BLaER1 treated with 17β-estradiol and CSF1 and Interleukin-3, amounts not matched to agents 10 nM and 100 nM (cell line): ENCODE measurements around the gene PHACTR4.
"Not testable (repeated sequence)": the region's sequence is repeated elsewhere in the genome, so short reads cannot be mapped to it uniquely, and the experiment has no call there.

Experiments
- H3K27ac ChIP-seq, 11 experiments: shearing (Covaris generic); formaldehyde crosslinking; 2 replicates each; pipeline ENCODE4 v1.8.1; 2022
- H3K27me3 ChIP-seq, 11 experiments: shearing (Covaris generic); formaldehyde crosslinking; 2 replicates each; pipeline ENCODE4 v1.8.1; 2022
- H3K36me3 ChIP-seq, 11 experiments: shearing (Covaris generic); formaldehyde crosslinking; 2 replicates each; pipeline ENCODE4 v1.8.1; 2022
- H3K4me1 ChIP-seq, 10 experiments: shearing (Covaris generic); formaldehyde crosslinking; 2 replicates each; pipeline ENCODE4 v1.8.1; 2022
- H3K4me2 ChIP-seq, 11 experiments: shearing (Covaris generic); formaldehyde crosslinking; 2 replicates each; pipeline ENCODE4 v1.8.1; 2022
- H3K4me3 ChIP-seq, 10 experiments: shearing (Covaris generic); formaldehyde crosslinking; 2 replicates each; pipeline ENCODE4 v1.8.1; 2022
- H3K9ac ChIP-seq, 11 experiments: shearing (Covaris generic); formaldehyde crosslinking; 2 replicates each; pipeline ENCODE4 v1.8.1; 2022
- H3K9me3 ChIP-seq, 11 experiments: shearing (Covaris generic); formaldehyde crosslinking; replicated peaks in 1 of 11; 2 replicates each; pipeline ENCODE4 v1.8.1; 2022
- H4K20me1 ChIP-seq, 11 experiments: shearing (Covaris generic); formaldehyde crosslinking; 2 replicates each; pipeline ENCODE4 v1.8.1; 2022
- Cebpa-rat ChIP-seq, 11 experiments: shearing (Covaris generic); IDR thresholded peaks; 2 replicates each; pipeline ENCODE4 v1.8.1; 2022

The PHACTR4 gene

GRCh38 chr1:28436211-28436769 is 66.8 kb downstream of the PHACTR4 start:
- Histone ChIP-seq H3K9me3 (no peaks in the 10 kb centered on the region), H3K27me3 (no peaks in the 10 kb centered on the region), H3K4me1 (peaks cover 14 to 43% (median 19%) of the 10 kb centered on the region in 10 experiments), H4K20me1 (peaks cover 0 to 32% (median 8%) of the 10 kb centered on the region in 11 experiments; a peak in 16 of 22 replicates), H3K27ac (no peak overlapping the region), H3K9ac (peak overlapping the region in 1 of 11 experiments; percentile 29; a peak in 1 of 22 replicates), H3K4me2 (peak overlapping the region in 4 of 11 experiments; percentile 50 to 78 (median 64); a peak in 5 of 22 replicates), H3K4me3 (no peak overlapping the region), H3K36me3 (peaks cover 0 to 34% (median 10%) of the 10 kb centered on the region in 11 experiments; a peak in 13 of 22 replicates)
- TF ChIP-seq Cebpa-rat (IDR thresholded peaks at IDR 0.05): no peak

DNA sequence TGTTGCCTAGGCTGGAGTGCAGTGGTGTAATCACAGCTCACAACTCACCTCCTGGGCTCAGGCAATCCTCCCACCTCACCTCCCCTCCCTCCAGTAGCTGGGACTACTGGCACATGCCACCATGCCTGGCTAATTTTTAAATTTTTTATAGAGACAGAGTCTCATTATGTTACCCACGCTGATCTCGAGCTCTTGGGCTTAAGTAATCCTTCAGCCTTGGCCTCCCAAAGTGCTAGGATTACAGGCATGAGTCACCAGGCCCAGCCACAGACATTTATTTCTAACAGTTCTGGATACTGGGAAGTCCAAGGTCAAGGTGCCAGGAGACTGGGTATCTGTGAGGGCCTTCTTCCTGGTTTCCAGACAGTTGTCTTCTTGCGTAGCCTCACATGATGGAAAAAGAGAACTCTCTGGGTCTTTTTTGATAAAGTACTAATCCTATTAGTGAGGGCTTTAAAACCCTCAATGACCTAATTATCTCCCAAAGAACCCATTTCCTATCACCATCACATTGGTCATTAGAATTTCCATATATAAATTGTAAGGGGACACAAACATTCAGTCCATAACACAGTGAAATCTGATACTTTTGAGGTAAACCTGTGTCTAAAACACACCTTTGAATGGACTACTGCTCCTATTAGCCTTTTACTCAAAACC is 67.9 kb downstream of the PHACTR4 start:
- Histone ChIP-seq H3K9ac (peak overlapping the region in 8 of 11 experiments; percentile 0 to 48 (median 19); a peak in 5 of 22 replicates), H3K27ac (peak overlapping the region in 8 of 11 experiments; percentile 11 to 53 (median 31); a peak in 15 of 22 replicates), H3K36me3 (peaks cover 0 to 34% (median 10%) of the 10 kb centered on the region in 11 experiments; a peak in 13 of 22 replicates), H3K4me2 (peak overlapping the region; percentile 36 to 78 (median 62)), H3K4me3 (no peak overlapping the region), H4K20me1 (peaks cover 0 to 32% (median 8%) of the 10 kb centered on the region in 11 experiments; a peak in 16 of 22 replicates), H3K4me1 (peaks cover 14 to 41% (median 19%) of the 10 kb centered on the region in 10 experiments), H3K27me3 (no peaks in the 10 kb centered on the region), H3K9me3 (no peaks in the 10 kb centered on the region)
- TF ChIP-seq Cebpa-rat (IDR thresholded peaks at IDR 0.05): no peak

DNA sequence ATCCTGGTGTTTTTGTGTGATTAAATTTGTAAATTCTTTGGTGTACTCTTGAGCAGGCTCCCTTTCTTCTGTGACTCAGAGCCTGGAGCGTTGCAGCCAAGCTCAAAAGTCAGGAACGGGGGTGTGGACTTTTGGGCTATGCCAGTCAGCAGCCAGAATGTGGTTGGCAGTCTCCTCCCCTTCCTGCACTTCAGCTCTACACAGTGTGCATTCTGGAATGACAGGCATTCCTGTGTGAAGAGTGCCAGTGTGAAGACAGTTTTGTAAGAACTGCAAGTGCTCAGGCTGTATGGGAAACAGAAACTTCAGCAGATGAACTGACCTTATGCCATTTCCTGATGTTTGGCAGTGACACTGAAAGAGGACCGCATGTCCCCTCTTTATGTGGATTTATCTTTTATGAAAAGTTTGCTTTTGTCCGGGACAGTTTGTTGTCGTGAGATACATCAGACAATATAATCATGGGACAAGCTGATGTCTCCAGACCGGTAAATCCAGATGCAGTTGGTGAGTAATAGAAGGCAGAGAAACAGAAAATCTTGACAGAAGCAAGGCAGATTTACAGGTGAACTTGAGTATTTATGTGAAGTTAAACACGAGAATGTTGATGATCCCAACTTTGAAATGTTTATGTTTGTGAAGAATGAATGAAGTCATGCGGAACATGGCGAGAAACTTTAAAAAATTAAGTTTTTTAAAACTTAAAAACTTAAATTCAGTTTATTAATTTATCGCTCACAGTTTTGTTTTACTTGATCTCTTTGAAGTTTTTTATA is 68.6 kb downstream of the PHACTR4 start:
- peak overlapping the region; percentile 36 to 78 (median 62) for H3K4me2 ChIP-seq

DNA sequence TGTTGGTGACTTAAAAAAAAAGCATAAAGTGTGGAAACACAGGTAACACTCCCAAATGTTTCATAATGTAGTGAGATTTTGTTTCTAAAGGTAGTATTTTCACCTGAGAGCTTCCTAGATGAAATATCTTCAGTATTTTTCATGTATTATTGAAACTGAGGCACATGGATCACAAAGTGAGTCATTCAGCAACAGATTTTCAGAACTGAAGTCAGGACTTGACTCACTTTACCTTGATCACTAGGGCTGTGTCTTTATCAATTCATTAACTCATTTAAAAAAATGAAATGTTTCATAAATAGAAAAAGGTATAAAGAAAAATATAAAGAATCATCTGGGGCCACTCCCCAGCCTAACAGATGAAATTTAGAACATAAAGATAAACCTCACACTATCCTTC is 69.8 kb downstream of the PHACTR4 start:
- Histone ChIP-seq H3K9me3 (peaks cover 0 to 7% (median 4%) of the 10 kb centered on the region in 11 experiments; a peak in 5 of 22 replicates), H4K20me1 (peaks cover 0 to 27% (median 8%) of the 10 kb centered on the region in 11 experiments; a peak in 14 of 22 replicates), H3K27me3 (no peaks in the 10 kb centered on the region), H3K4me3 (no peak overlapping the region), H3K9ac (0 out of 22 replicates have a peak overlapping the region, but pooled peaks of 1 of the 11 experiments have one; percentile 5), H3K4me2 (peak overlapping the region in 1 of 11 experiments; percentile 76; a peak in 1 of 22 replicates), H3K4me1 (peaks cover 14 to 39% (median 19%) of the 10 kb centered on the region in 10 experiments), H3K27ac (no peak overlapping the region), H3K36me3 (peaks cover 7 to 30% (median 16%) of the 10 kb centered on the region in 11 experiments; a peak in 15 of 22 replicates)
- TF ChIP-seq Cebpa-rat (IDR thresholded peaks at IDR 0.05): no peak

More for the DNA sequence above, 68.6 kb downstream of the PHACTR4 start:
- peaks cover 0 to 1% (median 0%) of the 10 kb centered on the region in 11 experiments; a peak in 2 of 22 replicates for H3K9me3 ChIP-seq
- TF ChIP-seq Cebpa-rat (IDR thresholded peaks at IDR 0.05): no peak
- H4K20me1 ChIP-seq: peaks cover 0 to 32% (median 8%) of the 10 kb centered on the region in 11 experiments; a peak in 16 of 22 replicates
- peak overlapping the region in 9 of 11 experiments; percentile 7 to 48 (median 19); a peak in 9 of 22 replicates for H3K9ac ChIP-seq
- H3K36me3 ChIP-seq: peaks cover 0 to 35% (median 10%) of the 10 kb centered on the region in 11 experiments; a peak in 14 of 22 replicates
- H3K4me3 ChIP-seq: peak overlapping the region in 1 of 10 experiments; percentile 20; a peak in 3 of 20 replicates
- H3K27ac ChIP-seq: peak overlapping the region in 9 of 11 experiments; percentile 6 to 53 (median 33); a peak in 15 of 22 replicates
- peaks cover 14 to 39% (median 19%) of the 10 kb centered on the region in 10 experiments for H3K4me1 ChIP-seq
- no peaks in the 10 kb centered on the region for H3K27me3 ChIP-seq

DNA sequence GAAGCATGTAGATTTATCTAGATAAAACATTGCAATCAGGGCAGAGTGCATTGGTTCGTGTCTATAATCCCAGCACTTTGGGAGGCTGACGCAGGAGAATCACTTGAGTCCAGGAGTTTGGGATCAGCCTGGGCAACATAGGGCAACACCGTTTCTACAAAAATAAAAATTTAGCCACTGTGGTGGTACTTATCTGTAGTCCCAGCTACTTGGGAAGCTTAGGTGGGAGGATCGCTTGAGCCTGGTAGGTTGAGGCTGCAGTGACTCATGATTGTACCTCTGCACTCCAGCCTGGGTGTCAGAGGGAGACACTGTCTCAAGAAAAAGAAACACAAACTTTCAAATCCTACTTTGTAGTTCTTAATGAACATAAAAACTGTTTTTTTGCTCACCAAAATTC is 72.1 kb downstream of the PHACTR4 start:
- Histone ChIP-seq H3K9ac (no peak overlapping the region), H3K36me3 (peaks cover 5 to 14% (median 9%) of the 10 kb centered on the region in 11 experiments; a peak in 14 of 22 replicates), H3K4me3 (no peak overlapping the region), H3K27ac (no peak overlapping the region), H4K20me1 (peaks cover 0 to 27% (median 16%) of the 10 kb centered on the region in 11 experiments; a peak in 13 of 22 replicates), H3K9me3 (peaks cover 0 to 7% (median 4%) of the 10 kb centered on the region in 11 experiments; a peak in 5 of 22 replicates), H3K4me2 (no peak overlapping the region), H3K27me3 (no peaks in the 10 kb centered on the region), H3K4me1 (peaks cover 14 to 33% (median 17%) of the 10 kb centered on the region in 10 experiments)
- no peak for TF ChIP-seq Cebpa-rat (IDR thresholded peaks at IDR 0.05)

DNA sequence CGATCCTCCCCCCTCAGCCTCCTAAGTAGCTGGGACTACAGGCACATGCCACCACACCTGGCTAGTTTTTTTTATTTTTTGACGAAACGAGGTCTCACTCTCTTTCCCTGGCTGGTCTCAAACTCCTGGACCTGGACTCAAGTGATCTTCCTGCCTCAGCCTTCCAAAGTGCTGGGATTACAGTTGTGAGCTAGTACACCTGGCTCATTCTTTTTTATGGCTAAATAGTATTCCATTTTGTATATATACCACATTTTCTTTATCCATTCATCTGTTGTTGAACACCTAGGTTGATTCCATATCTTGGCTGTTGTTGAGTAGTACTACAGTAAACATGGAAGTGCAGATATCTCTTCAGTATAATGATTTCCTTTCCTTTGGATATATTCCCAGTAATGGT is 74.0 kb downstream of the PHACTR4 start:
- H3K4me2 ChIP-seq: no peak overlapping the region
- H3K4me3 ChIP-seq: no peak overlapping the region
- H3K36me3 ChIP-seq: peaks cover 5 to 14% (median 9%) of the 10 kb centered on the region in 11 experiments; a peak in 14 of 22 replicates
- H3K9ac ChIP-seq: no peak overlapping the region
- H3K9me3 ChIP-seq: peaks cover 0 to 7% (median 4%) of the 10 kb centered on the region in 11 experiments; a peak in 5 of 22 replicates
- TF ChIP-seq Cebpa-rat (IDR thresholded peaks at IDR 0.05): no peak
- no peaks in the 10 kb centered on the region for H3K27me3 ChIP-seq
- H4K20me1 ChIP-seq: peaks cover 0 to 23% (median 14%) of the 10 kb centered on the region in 11 experiments; a peak in 7 of 22 replicates
- H3K27ac ChIP-seq: no peak overlapping the region
- H3K4me1 ChIP-seq: peaks cover 9 to 18% (median 14%) of the 10 kb centered on the region in 10 experiments; a peak in 19 of 20 replicates

- H3K9me3 ChIP-seq: peaks cover 0 to 7% (median 4%) of the 10 kb centered on the region in 11 experiments; a peak in 5 of 22 replicates
- H3K4me2 ChIP-seq: peak overlapping the region in 8 of 11 experiments; percentile 18 to 70 (median 56); a peak in 16 of 22 replicates
- peak overlapping the region in 2 of 11 experiments; percentile 18 to 51; a peak in 3 of 22 replicates for H3K9ac ChIP-seq
- TF ChIP-seq Cebpa-rat (IDR thresholded peaks at IDR 0.05): no peak
- peaks cover 0 to 28% (median 14%) of the 10 kb centered on the region in 11 experiments; a peak in 9 of 22 replicates for H4K20me1 ChIP-seq
- H3K4me3 ChIP-seq: no peak overlapping the region
- H3K27ac ChIP-seq: no peak overlapping the region
- no peaks in the 10 kb centered on the region for H3K27me3 ChIP-seq
- H3K4me1 ChIP-seq: peaks cover 8 to 37% (median 22%) of the 10 kb centered on the region in 10 experiments; a peak in 19 of 20 replicates
- H3K36me3 ChIP-seq: peaks cover 7 to 30% (median 21%) of the 10 kb centered on the region in 11 experiments; a peak in 16 of 22 replicates
Observed at GRCh38 chr1:28447679-28448078, 78.1 kb downstream of the PHACTR4 start.

GRCh38 chr1:28448094-28448611 is 78.6 kb downstream of the PHACTR4 start:
- peaks cover 6 to 37% (median 22%) of the 10 kb centered on the region in 10 experiments; a peak in 19 of 20 replicates for H3K4me1 ChIP-seq
- H3K9me3 ChIP-seq, H3K27ac ChIP-seq, H3K27me3 ChIP-seq, H3K4me3 ChIP-seq: not testable (repeated sequence)
- H3K36me3 ChIP-seq: peaks cover 7 to 31% (median 21%) of the 10 kb centered on the region in 11 experiments; a peak in 18 of 22 replicates
- H4K20me1 ChIP-seq: peaks cover 0 to 28% (median 14%) of the 10 kb centered on the region in 11 experiments; a peak in 9 of 22 replicates
- H3K4me2 ChIP-seq: peak overlapping the region in 6 of 11 experiments; percentile 53 to 70 (median 57); a peak in 12 of 22 replicates
- peak overlapping the region in 1 of 11 experiments; percentile 18; a peak in 1 of 22 replicates for H3K9ac ChIP-seq
